ES-I3 (cell line): ENCODE measurements around the gene TERB2.
A peak's percentile ranks its signal among the peaks of the same experiment; 100 is the strongest.
"Not testable (repeated sequence)": the region's sequence is repeated elsewhere in the genome, so short reads cannot be mapped to it uniquely, and the experiment has no call there.

Experiments used
- H3K36me3 ChIP-seq: 2 replicates; pipeline ENCODE4 v1.6.1; 2013; ENCODE audit warnings: mild to moderate bottlenecking, low read length, control low read depth, moderate library complexity; ENCODE audit not compliant: insufficient read depth
- H3K4me1 ChIP-seq: 2 replicates; pipeline ENCODE4 v1.6.1; 2013; ENCODE audit warnings: mild to moderate bottlenecking, control low read depth, low read length; ENCODE audit not compliant: insufficient read depth
- H3K9ac ChIP-seq: 2 replicates; pipeline ENCODE4 v1.6.1; 2013; ENCODE audit warnings: low read depth, mild to moderate bottlenecking, low read length, moderate library complexity
- H3K9me3 ChIP-seq: 2 replicates; pipeline ENCODE4 v1.6.1; 2013; ENCODE audit warnings: mild to moderate bottlenecking, low read length, moderate library complexity; ENCODE audit not compliant: control insufficient read depth, insufficient read depth

TERB2 gene

GRCh38 chr15:45022871-45023658 lies 66.6 kb downstream of the TERB2 start, which contains the start of gene SORD:
SORD (plus strand) TSS chr15:45023195; CDS start chr15:45023284, 89 bp downstream.
- H3K36me3 ChIP-seq = no peaks in the 10 kb centered on the region; the same call in 1 of the 2 replicates
- H3K9me3 ChIP-seq = no peaks in the 10 kb centered on the region; the same call in 1 of the 2 replicates
- H3K4me1 ChIP-seq = no peaks in the 10 kb centered on the region
- H3K9ac ChIP-seq = peak within 1 kb of the TSS; percentile 83

GRCh38 chr15:45023659-45024225 lies 67.3 kb downstream of the TERB2 start:
- no peaks in the 10 kb centered on the region; the same call in 1 of the 2 replicates for H3K36me3 ChIP-seq
- H3K4me1 ChIP-seq = no peaks in the 10 kb centered on the region
- H3K9me3 ChIP-seq = no peaks in the 10 kb centered on the region; the same call in 1 of the 2 replicates
- peak overlapping the region; percentile 83 for H3K9ac ChIP-seq

DNA sequence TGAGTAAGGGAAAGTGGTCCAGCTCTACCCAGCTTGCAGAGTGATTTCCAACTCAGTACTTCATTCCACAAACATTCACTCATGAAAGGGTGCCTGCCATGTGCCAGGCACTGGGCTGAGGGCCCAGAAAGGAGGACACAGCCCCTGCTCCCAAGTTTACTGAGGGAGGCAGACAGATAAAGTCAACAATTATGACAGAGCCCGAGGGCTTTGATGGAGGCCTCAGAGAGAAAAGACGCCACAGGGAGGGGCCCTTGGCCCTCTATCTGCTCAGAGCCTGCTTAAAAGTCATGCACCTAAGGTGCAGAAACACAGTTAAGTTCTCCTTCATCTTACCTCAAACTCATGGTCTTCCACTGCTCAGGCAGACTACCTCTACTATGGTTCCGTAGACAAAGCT lies 68.2 kb downstream of the TERB2 start:
- H3K36me3 ChIP-seq, H3K9ac ChIP-seq, H3K4me1 ChIP-seq, H3K9me3 ChIP-seq: not testable (repeated sequence)

GRCh38 chr15:45025627-45026026 lies 69.1 kb downstream of the TERB2 start:
- H3K4me1 ChIP-seq, H3K9ac ChIP-seq, H3K9me3 ChIP-seq, H3K36me3 ChIP-seq: not testable (repeated sequence)

GRCh38 chr15:45026651-45027190 lies 70.2 kb downstream of the TERB2 start:
- Histone ChIP-seq H3K36me3 (peaks cover 3% of the 10 kb centered on the region; the same call in 1 of the 2 replicates), H3K9ac (no peak overlapping the region), H3K4me1 (no peaks in the 10 kb centered on the region), H3K9me3 (no peaks in the 10 kb centered on the region)

DNA sequence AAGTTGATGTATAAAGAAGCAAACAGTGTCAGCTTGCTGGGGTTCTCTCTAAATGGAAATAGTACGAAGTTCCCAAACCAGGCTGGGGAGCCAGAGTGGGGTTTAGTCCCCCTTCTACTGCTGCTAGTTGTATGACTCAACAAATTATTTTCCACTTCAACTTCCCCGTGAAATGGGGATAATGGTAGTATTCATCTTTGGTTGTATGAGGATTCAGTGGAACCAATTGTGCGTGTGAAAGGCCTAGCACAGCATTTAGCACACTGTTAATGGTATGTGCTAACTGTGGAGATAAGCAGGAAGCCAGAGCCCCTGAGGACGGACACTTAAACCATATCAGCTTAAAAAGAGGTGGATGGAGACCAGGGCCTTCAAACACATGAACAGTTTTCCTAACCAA lies 70.7 kb downstream of the TERB2 start:
- no peaks in the 10 kb centered on the region for H3K9me3 ChIP-seq
- H3K4me1 ChIP-seq = no peaks in the 10 kb centered on the region
- H3K9ac ChIP-seq = no peak overlapping the region
- H3K36me3 ChIP-seq = peaks cover 3% of the 10 kb centered on the region; the same call in 1 of the 2 replicates
